Karpas-422 (cell line): ENCODE results near the gene LIPH. TPM values are rescaled to one million over a fixed set of nuclear protein-coding genes. Genes with fewer than 3 reads are reported as not detected.

Source experiments
- DNase-seq: peaks from one replicate; pipeline ENCODE4 v3.0.0-alpha.2; 2015
- H2AFZ ChIP-seq: fragments of 200-600 bp; sonication (generic); 2 replicates; pipeline ENCODE4 v1.6.1; 2014; ENCODE audit warnings: antibody characterized with exemption, low read length, mixed read lengths
- H3K27ac ChIP-seq: fragments of 200-600 bp; sonication (generic); 2 replicates; pipeline ENCODE4 v1.5.1; 2014; ENCODE audit warnings: mild to moderate bottlenecking, low read length, moderate library complexity
- H3K27me3 ChIP-seq: fragments of 200-600 bp; sonication (generic); 2 replicates; pipeline ENCODE4 v1.6.1; 2014; ENCODE audit warnings: low read length, mixed read lengths
- H3K36me3 ChIP-seq: fragments of 200-600 bp; sonication (generic); 2 replicates; pipeline ENCODE4 v1.6.1; 2014; ENCODE audit warnings: low read length, mixed read lengths; ENCODE audit not compliant: insufficient read depth
- H3K4me1 ChIP-seq: fragments of 200-600 bp; sonication (generic); 2 replicates; pipeline ENCODE4 v1.6.1; 2014; ENCODE audit warnings: mild to moderate bottlenecking, low read length, mixed read lengths
- H3K4me2 ChIP-seq: fragments of 200-600 bp; sonication (generic); 2 replicates; pipeline ENCODE4 v1.6.1; 2014; ENCODE audit warnings: low read length, low read depth, mild to moderate bottlenecking; ENCODE audit not compliant: poor library complexity, severe bottlenecking
- H3K4me3 ChIP-seq: fragments of 200-600 bp; sonication (generic); 2 replicates; pipeline ENCODE4 v1.5.1; 2014; ENCODE audit warnings: mild to moderate bottlenecking, antibody characterized with exemption, low read length, mixed read lengths
- H3K79me2 ChIP-seq: fragments of 200-600 bp; sonication (generic); 2 replicates; pipeline ENCODE4 v1.6.1; 2014; ENCODE audit warnings: mild to moderate bottlenecking, low read length, mixed read lengths
- H3K9ac ChIP-seq: fragments of 200-600 bp; sonication (generic); 2 replicates; pipeline ENCODE4 v1.6.0; 2014; ENCODE audit warnings: low read length
- H3K9me2 ChIP-seq: fragments of 200-600 bp; sonication (generic), shearing (Covaris generic); replicated peaks from 2 replicates; pipeline ENCODE4 v1.6.0; 2014; ENCODE audit warnings: mild to moderate bottlenecking, low read length, moderate library complexity; ENCODE audit not compliant: insufficient read depth
- H3K9me3 ChIP-seq: fragments of 300-700, 200-600 bp; sonication (generic); 2 replicates; pipeline ENCODE4 v1.6.1; 2014; ENCODE audit warnings: low read length, mixed read lengths
- H4K20me1 ChIP-seq: fragments of 200-600 bp; sonication (generic); 2 replicates; pipeline ENCODE4 v1.6.1; 2014; ENCODE audit warnings: mild to moderate bottlenecking, antibody characterized with exemption, low read length, low read depth; ENCODE audit not compliant: insufficient read depth
- total RNA-seq: library from RNA; depleted of rRNA; stranded (reverse); fragments of >200 nt; shearing (Covaris generic); gene quantifications from 2 replicates; pipeline ENCODE4 v1.2.3, GENCODE V29; 2014; ENCODE audit warnings: low replicate concordance

LIPH gene
- total RNA-seq, 1 experiment from 2014 or later: not detected

DNA sequence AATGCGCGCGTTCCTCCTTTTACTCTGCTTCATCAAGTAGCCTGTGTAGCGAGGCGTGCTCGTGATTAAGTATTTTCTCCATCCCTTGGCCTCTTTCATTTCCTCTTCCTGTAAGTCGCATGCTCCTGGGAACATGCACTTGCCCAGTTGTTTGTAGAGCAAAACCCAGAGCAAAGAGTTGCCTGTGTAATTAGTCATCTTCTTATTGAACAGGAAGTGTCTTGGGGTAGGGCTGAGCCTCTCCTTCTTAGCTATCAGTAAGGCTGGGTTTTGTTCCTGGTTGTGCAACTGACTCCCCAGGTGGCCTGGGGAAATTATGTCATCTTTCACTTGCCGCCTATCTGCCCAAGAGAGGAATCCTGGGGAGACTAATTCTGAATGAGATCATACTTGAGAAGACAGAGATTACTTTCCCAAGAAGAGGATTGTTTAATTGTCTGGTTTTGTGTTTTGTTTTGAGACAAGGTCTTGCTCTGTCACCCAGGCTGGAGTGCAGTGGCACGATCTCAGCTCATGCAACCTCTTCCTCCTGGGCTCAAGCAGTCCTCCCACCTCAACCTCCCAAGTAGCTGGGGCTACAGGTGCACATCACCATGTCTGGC, 14.9 kb downstream of the LIPH start:
- H3K4me1 ChIP-seq: peaks cover 16% of the 10 kb centered on the region
- peak overlapping the region; percentile 50 for H3K27ac ChIP-seq
- peak overlapping the region; percentile 41 for H3K4me2 ChIP-seq
- H2AFZ ChIP-seq: peak overlapping the region; percentile 92
- H3K9me2 ChIP-seq: no peaks in the 10 kb centered on the region
- peak overlapping the region; percentile 15; the same call in 1 of the 2 replicates for H3K4me3 ChIP-seq
- no peaks in the 10 kb centered on the region for H3K9me3 ChIP-seq
- 0 out of 2 replicates have a peak overlapping the region, but pooled peaks have one; percentile 5 for H3K9ac ChIP-seq
- H4K20me1 ChIP-seq: no peaks in the 10 kb centered on the region
- H3K79me2 ChIP-seq: no peaks in the 10 kb centered on the region
- H3K27me3 ChIP-seq: no peaks in the 10 kb centered on the region
- no peaks in the 10 kb centered on the region for H3K36me3 ChIP-seq
- DNase-seq: peak; percentile 92

DNA sequence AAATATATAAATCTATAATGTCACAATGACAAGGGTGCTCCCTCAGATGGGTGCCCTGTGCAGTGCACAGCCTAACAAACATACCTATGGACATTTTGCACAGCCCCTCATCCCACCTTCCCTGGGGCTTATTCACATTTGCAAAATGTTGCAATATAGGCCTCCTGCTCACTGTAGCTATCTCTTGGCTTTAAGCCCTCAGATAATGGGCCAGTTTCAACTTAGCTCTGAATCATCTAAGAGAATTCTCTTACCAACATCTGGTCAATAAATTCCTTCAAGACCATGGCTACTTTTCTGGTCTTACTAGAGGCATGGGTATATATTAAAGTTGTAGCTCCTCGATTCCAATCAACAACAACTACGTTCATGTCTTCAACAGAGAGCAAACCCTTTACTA, 17.9 kb downstream of the LIPH start:
- Histone ChIP-seq H2AFZ (no peak overlapping the region), H3K9me3 (no peaks in the 10 kb centered on the region)

GRCh38 chr3:185532901-185533300, 19.5 kb downstream of the LIPH start:
- H3K79me2 ChIP-seq: no peaks in the 10 kb centered on the region
- no peaks in the 10 kb centered on the region for H3K36me3 ChIP-seq
- no peak overlapping the region for H3K9ac ChIP-seq
- H2AFZ ChIP-seq: no peak overlapping the region
- H4K20me1 ChIP-seq: no peaks in the 10 kb centered on the region
- H3K4me1 ChIP-seq: peaks cover 13% of the 10 kb centered on the region
- H3K27ac ChIP-seq: no peak overlapping the region
- no peaks in the 10 kb centered on the region for H3K9me3 ChIP-seq
- no peak overlapping the region for H3K4me3 ChIP-seq
- H3K4me2 ChIP-seq: no peak overlapping the region
- H3K9me2 ChIP-seq: no peaks in the 10 kb centered on the region
- DNase-seq: no peak
- no peaks in the 10 kb centered on the region for H3K27me3 ChIP-seq

More for the DNA sequence above, 17.9 kb downstream of the LIPH start:
- no peaks in the 10 kb centered on the region for H3K36me3 ChIP-seq
- H3K9me2 ChIP-seq: no peaks in the 10 kb centered on the region
- H4K20me1 ChIP-seq: no peaks in the 10 kb centered on the region
- no peak overlapping the region for H3K4me2 ChIP-seq
- no peak overlapping the region for H3K4me3 ChIP-seq
- no peak overlapping the region for H3K9ac ChIP-seq
- no peaks in the 10 kb centered on the region for H3K27me3 ChIP-seq
- peaks cover 16% of the 10 kb centered on the region for H3K4me1 ChIP-seq
- no peak overlapping the region for H3K27ac ChIP-seq
- no peaks in the 10 kb centered on the region for H3K79me2 ChIP-seq
- DNase-seq: no peak

DNA sequence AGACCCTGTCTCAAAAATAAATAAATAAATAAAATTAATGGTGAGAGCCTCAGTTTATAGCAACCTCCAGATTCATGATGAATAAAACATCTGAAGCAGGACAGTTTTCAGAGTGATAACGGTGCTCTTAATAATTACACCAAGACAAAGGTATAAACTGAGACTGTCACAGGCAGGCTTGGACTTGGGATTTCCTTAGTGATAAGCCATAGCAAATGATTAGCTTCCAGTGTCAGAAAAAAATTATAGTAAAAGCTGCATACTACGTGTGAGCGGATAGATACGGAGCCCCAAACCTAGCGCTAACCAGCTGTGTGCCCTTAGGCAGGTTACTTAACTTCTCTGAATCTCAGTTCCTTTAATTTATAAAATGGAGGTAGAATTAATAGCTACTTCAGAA, 21.5 kb downstream of the LIPH start:
- Histone ChIP-seq H3K9me2 (no peaks in the 10 kb centered on the region), H3K4me3 (no peak overlapping the region), H3K36me3 (no peaks in the 10 kb centered on the region), H3K79me2 (no peaks in the 10 kb centered on the region), H3K27ac (no peak overlapping the region), H4K20me1 (no peaks in the 10 kb centered on the region), H3K27me3 (no peaks in the 10 kb centered on the region), H3K4me2 (no peak overlapping the region), H2AFZ (no peak overlapping the region), H3K9me3 (no peaks in the 10 kb centered on the region), H3K4me1 (no peaks in the 10 kb centered on the region), H3K9ac (no peak overlapping the region)
- DNase-seq: no peak

GRCh38 chr3:185528532-185528931, 23.9 kb downstream of the LIPH start:
- H3K9me3 ChIP-seq: no peaks in the 10 kb centered on the region
- no peak for DNase-seq
- no peaks in the 10 kb centered on the region for H3K27me3 ChIP-seq
- no peaks in the 10 kb centered on the region for H3K4me1 ChIP-seq
- no peaks in the 10 kb centered on the region for H3K9me2 ChIP-seq
- no peaks in the 10 kb centered on the region for H3K36me3 ChIP-seq
- H4K20me1 ChIP-seq: no peaks in the 10 kb centered on the region
- no peak overlapping the region for H2AFZ ChIP-seq
- no peak overlapping the region for H3K4me2 ChIP-seq
- H3K9ac ChIP-seq: no peak overlapping the region
- H3K4me3 ChIP-seq: no peak overlapping the region
- no peak overlapping the region for H3K27ac ChIP-seq
- no peaks in the 10 kb centered on the region for H3K79me2 ChIP-seq

DNA sequence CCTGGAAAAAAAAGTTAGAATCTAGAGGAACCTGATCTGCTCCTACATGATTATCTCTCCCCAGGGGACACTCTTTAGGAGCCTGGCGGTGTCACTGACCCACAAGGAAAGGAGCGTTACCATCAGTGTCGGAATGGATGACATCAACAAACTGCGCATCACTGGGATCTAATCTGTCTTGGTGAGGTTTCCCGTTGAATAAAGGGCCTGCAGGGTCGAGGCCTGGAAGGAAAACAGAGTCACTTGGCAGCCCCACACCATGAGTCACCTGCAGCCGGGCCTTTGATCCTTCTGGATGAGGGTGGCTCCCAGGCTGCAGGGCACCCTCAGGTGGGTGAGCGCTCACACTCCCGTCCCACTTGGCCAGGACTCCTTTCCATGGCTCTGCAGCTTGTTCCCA, 25.0 kb downstream of the LIPH start:
- no peaks in the 10 kb centered on the region for H4K20me1 ChIP-seq
- H2AFZ ChIP-seq: no peak overlapping the region
- H3K9ac ChIP-seq: no peak overlapping the region
- no peak overlapping the region for H3K27ac ChIP-seq
- no peaks in the 10 kb centered on the region for H3K4me1 ChIP-seq
- no peak overlapping the region for H3K4me2 ChIP-seq
- no peaks in the 10 kb centered on the region for H3K9me2 ChIP-seq
- no peaks in the 10 kb centered on the region for H3K79me2 ChIP-seq
- H3K36me3 ChIP-seq: no peaks in the 10 kb centered on the region
- no peak for DNase-seq
- H3K27me3 ChIP-seq: no peaks in the 10 kb centered on the region
- no peaks in the 10 kb centered on the region for H3K9me3 ChIP-seq
- no peak overlapping the region for H3K4me3 ChIP-seq

GRCh38 chr3:185526349-185526951, 25.9 kb downstream of the LIPH start:
- H3K9me2 ChIP-seq: no peaks in the 10 kb centered on the region
- H3K9ac ChIP-seq: no peak overlapping the region
- H3K79me2 ChIP-seq: no peaks in the 10 kb centered on the region

GRCh38 chr3:185521349-185522138, 30.8 kb downstream of the LIPH start:
- no peaks in the 10 kb centered on the region for H3K4me1 ChIP-seq
- no peaks in the 10 kb centered on the region for H3K79me2 ChIP-seq
- no peaks in the 10 kb centered on the region for H3K9me3 ChIP-seq
- H3K9ac ChIP-seq: no peak overlapping the region
- H3K36me3 ChIP-seq: no peaks in the 10 kb centered on the region
- no peak overlapping the region for H3K4me3 ChIP-seq
- H3K27me3 ChIP-seq: no peaks in the 10 kb centered on the region
- no peak for DNase-seq
- no peak overlapping the region for H3K27ac ChIP-seq
- H4K20me1 ChIP-seq: no peaks in the 10 kb centered on the region
- H3K9me2 ChIP-seq: no peaks in the 10 kb centered on the region
- H2AFZ ChIP-seq: no peak overlapping the region
- no peak overlapping the region for H3K4me2 ChIP-seq

More at GRCh38 chr3:185526349-185526951, 25.9 kb downstream of the LIPH start:
- Histone ChIP-seq H3K9me3 (no peaks in the 10 kb centered on the region), H3K4me1 (no peaks in the 10 kb centered on the region), H3K27me3 (no peaks in the 10 kb centered on the region), H4K20me1 (no peaks in the 10 kb centered on the region), H3K4me2 (no peak overlapping the region), H3K27ac (no peak overlapping the region), H2AFZ (no peak overlapping the region), H3K4me3 (no peak overlapping the region), H3K36me3 (no peaks in the 10 kb centered on the region)
- DNase-seq: no peak
